Breast epithelium (tissue), 3 donors: Measurements from ENCODE around the gene CDK6.

Experiments used
- CTCF ChIP-seq, 3 donors: fragments of 450-650 bp; IDR thresholded peaks; one replicate each; pipeline ENCODE4 v1.5.1; 2016 to 2017; ENCODE audit warnings: antibody characterized with exemption in 3 of 3, mild to moderate bottlenecking in 3 of 3, moderate library complexity in 3 of 3
- POLR2A ChIP-seq: fragments of 450-650 bp; IDR thresholded peaks from one replicate; pipeline ENCODE4 v1.6.1; 2016; ENCODE audit warnings: antibody characterized with exemption, mild to moderate bottlenecking, moderate library complexity

GRCh38 chr7:92622685-92623084, 213.7 kb downstream of the CDK6 start:
- TF ChIP-seq POLR2A (no peak), CTCF (IDR thresholded peaks at IDR 0.05) (no peak)
